GM04503 (cell line): ENCODE measurements around the gene CFAP45.
A peak's percentile ranks its signal among the peaks of the same experiment; 100 is the strongest.

Experiments used
- DNase-seq: peaks from one replicate; pipeline ENCODE4 v3.0.0-alpha.2; 2012; ENCODE audit warnings: low read depth

The CFAP45 gene

GRCh38 chr1:159851407-159851806 lies 48.6 kb downstream of the CFAP45 start:
- DNase-seq = no peak

GRCh38 chr1:159849626-159850366 lies 50.2 kb downstream of the CFAP45 start:
- DNase-seq = no peak

GRCh38 chr1:159848326-159848725 lies 51.6 kb downstream of the CFAP45 start:
- DNase-seq = no peak

- no peak for DNase-seq
Measured at GRCh38 chr1:159847231-159847630, 52.7 kb downstream of the CFAP45 start.

GRCh38 chr1:159845751-159846629 lies 54.0 kb downstream of the CFAP45 start:
- DNase-seq = no peak

- DNase-seq = no peak
Measured at GRCh38 chr1:159843459-159843858, 56.5 kb downstream of the CFAP45 start.

- no peak for DNase-seq
Measured at GRCh38 chr1:159841749-159842148, 58.2 kb downstream of the CFAP45 start.

- no peak for DNase-seq
Measured at GRCh38 chr1:159839116-159839849, 60.7 kb downstream of the CFAP45 start.

- DNase-seq = no peak
Measured at GRCh38 chr1:159838715-159839114, 61.2 kb downstream of the CFAP45 start.

GRCh38 chr1:159835862-159836525 lies 64.0 kb downstream of the CFAP45 start:
- no peak for DNase-seq

- DNase-seq = no peak
Measured at GRCh38 chr1:159835356-159835755, 64.6 kb downstream of the CFAP45 start.

- DNase-seq = no peak
Measured at GRCh38 chr1:159832309-159832708, 67.7 kb downstream of the CFAP45 start.

- no peak for DNase-seq
Measured at GRCh38 chr1:159831412-159832141, 68.4 kb downstream of the CFAP45 start.

GRCh38 chr1:159830722-159831121 lies 69.2 kb downstream of the CFAP45 start:
- no peak for DNase-seq

- DNase-seq = peak; percentile 37
Measured at GRCh38 chr1:159829822-159830465, 70.0 kb downstream of the CFAP45 start.

- no peak for DNase-seq
Measured at GRCh38 chr1:159829273-159829634, 70.7 kb downstream of the CFAP45 start.

- no peak for DNase-seq
Measured at GRCh38 chr1:159828581-159829272, 71.2 kb downstream of the CFAP45 start.

- no peak for DNase-seq
Measured at GRCh38 chr1:159828176-159828575, 71.8 kb downstream of the CFAP45 start.

GRCh38 chr1:159827549-159827948 lies 72.4 kb downstream of the CFAP45 start:
- DNase-seq = no peak

- DNase-seq = no peak
Measured at GRCh38 chr1:159827102-159827490, 72.9 kb downstream of the CFAP45 start.
